Peyer's patch (tissue), 4 donors: ENCODE measurements around the gene CHTOP. TPM values are rescaled to one million over a fixed set of nuclear protein-coding genes. Genes with fewer than 3 reads are reported as not detected.

ENCODE experiments used
- DNase-seq, 3 donors: peaks; one replicate each; pipeline ENCODE4 v3.0.0-alpha.2; 2017 to 2019
- H3K27ac ChIP-seq, 4 donors: fragments of 200-600 bp; sonication (generic); one replicate each; pipeline ENCODE4 v1.5.1; 2016 to 2019
- H3K27me3 ChIP-seq, 2 donors: fragments of 200-600 bp; sonication (generic); one replicate each; pipeline ENCODE4 v1.5.1; 2019
- H3K36me3 ChIP-seq, 3 donors: fragments of 200-600 bp; sonication (generic); one replicate each; pipeline ENCODE4 v1.5.1; 2016 to 2019
- H3K4me1 ChIP-seq, 4 donors: fragments of 200-600 bp; sonication (generic); one replicate each; pipeline ENCODE4 v1.5.1; 2016 to 2019
- H3K4me3 ChIP-seq, 4 donors: fragments of 200-600 bp; sonication (generic); 1 replicate in 3 of 4; 2 replicates in 1 of 4; pipeline ENCODE4 v1.5.1; 2016 to 2019; ENCODE audit warnings: mild to moderate bottlenecking in 1 of 4
- H3K9me3 ChIP-seq, 4 donors: fragments of 200-600 bp; sonication (generic); one replicate each; pipeline ENCODE4 v1.5.1; 2016 to 2019; ENCODE audit warnings: mild to moderate bottlenecking in 1 of 4
- POLR2A ChIP-seq, 2 donors: fragments of 450-650 bp; IDR thresholded peaks; one replicate each; pipeline ENCODE4 v1.5.1; 2017; ENCODE audit warnings: antibody characterized with exemption in 2 of 2, mild to moderate bottlenecking in 2 of 2, moderate library complexity in 2 of 2
- small RNA-seq, 2 donors: library from RNA; depleted of rRNA; stranded (forward); fragments of <200 nt; gene quantifications; one replicate each; pipeline ENCODE3, GENCODE V24; 2016
- total RNA-seq, 4 donors: library from RNA; depleted of rRNA; stranded (reverse); fragments of >200 nt; gene quantifications; one replicate each; pipeline ENCODE4 v1.1.0, GENCODE V29; 2016
- TF ChIP-seq, protein P1 (sequence below), 6 experiments: fragments of 450-650 bp in 4 of 6; fragments of 200-600 bp in 2 of 6; sonication (generic) in 1 of 6; IDR thresholded peaks; one replicate each; pipeline ENCODE4 v1.5.1; 2017 to 2019; ENCODE audit warnings: antibody characterized with exemption in 6 of 6, mild to moderate bottlenecking in 3 of 6, moderate library complexity in 1 of 6

Gene CHTOP
- total RNA-seq, 4 donors from 2014 or later = 53.8 to 80.8 (median 68.7) TPM

DNA sequence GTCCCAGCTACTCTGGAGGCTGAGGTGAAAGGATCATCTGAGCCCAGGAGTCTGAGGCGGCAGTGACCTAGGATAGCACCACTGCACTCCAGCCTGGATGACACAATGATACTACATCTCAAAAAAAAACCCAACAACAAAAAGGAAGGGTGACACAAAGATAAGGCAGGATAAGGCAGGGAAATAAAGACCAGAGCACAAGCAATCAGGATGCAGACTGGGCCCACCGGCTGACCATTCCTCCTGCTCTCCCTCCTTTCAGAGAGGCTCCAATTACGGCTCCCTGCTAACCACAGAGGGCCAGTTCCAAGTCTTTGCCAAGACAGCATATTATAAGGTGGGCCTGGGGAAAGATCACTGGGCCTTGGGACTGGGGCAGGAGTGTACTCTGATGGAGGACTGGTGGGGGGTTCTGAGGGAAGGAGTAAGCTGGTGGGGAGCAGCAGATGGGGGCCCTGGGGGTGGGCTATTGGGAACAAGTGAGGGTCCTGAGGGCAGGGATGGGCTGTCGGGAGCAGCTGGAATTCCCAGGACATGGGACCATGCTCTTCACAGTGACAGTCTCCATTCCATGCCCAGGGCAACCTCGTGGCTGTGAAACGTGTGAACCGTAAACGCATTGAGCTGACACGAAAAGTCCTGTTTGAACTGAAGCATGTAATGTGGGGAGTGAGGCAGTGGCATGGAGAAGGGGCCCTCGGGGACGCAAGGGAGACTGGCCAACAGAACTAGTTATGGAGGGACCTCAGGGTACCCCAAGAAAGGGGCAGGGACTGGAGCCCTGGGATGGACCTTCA lies 51.9 kb downstream of the CHTOP start:
- Histone ChIP-seq H3K4me1 (no peaks in the 10 kb centered on the region), H3K4me3 (no peak overlapping the region), H3K27me3 (no peaks in the 10 kb centered on the region), H3K27ac (no peak overlapping the region), H3K36me3 (no peaks in the 10 kb centered on the region), H3K9me3 (no peaks in the 10 kb centered on the region)
- TF ChIP-seq POLR2A (IDR thresholded peaks at IDR 0.05) = no peak
- TF ChIP-seq, protein P1, sequence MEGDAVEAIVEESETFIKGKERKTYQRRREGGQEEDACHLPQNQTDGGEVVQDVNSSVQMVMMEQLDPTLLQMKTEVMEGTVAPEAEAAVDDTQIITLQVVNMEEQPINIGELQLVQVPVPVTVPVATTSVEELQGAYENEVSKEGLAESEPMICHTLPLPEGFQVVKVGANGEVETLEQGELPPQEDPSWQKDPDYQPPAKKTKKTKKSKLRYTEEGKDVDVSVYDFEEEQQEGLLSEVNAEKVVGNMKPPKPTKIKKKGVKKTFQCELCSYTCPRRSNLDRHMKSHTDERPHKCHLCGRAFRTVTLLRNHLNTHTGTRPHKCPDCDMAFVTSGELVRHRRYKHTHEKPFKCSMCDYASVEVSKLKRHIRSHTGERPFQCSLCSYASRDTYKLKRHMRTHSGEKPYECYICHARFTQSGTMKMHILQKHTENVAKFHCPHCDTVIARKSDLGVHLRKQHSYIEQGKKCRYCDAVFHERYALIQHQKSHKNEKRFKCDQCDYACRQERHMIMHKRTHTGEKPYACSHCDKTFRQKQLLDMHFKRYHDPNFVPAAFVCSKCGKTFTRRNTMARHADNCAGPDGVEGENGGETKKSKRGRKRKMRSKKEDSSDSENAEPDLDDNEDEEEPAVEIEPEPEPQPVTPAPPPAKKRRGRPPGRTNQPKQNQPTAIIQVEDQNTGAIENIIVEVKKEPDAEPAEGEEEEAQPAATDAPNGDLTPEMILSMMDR (IDR thresholded peaks at IDR 0.05) = no peak
- DNase-seq = no peak

DNA sequence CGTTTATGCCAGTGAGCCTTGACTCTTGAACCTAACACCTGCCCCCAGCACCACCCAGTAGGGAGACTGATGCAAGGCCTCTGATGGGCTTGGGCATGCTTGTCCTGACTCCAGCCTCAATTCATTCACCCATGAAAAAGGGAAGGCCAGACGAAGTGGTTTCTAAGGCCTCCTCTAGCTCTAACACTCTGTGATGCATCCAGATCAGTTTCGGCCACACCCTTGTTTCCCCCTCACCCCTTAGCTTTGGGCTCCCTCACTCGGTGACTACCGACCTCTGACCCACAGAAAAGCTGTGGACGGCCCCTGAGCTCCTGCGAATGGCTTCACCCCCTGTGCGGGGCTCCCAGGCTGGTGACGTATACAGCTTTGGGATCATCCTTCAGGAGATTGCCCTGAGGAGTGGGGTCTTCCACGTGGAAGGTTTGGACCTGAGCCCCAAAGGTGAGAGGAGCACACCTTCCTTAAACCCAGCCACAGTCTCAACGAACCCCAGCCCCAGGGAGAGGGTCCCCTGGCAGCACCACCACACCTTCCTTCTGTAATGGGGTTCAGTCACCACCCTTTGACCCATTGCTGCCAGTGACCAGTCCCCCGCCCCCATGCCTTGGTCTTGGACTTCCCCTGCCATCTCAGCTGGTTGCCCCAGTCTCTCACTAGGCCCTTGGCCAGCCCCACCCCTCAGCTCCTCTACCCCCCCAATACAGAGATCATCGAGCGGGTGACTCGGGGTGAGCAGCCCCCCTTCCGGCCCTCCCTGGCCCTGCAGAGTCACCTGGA lies 53.7 kb downstream of the CHTOP start:
- H3K36me3 ChIP-seq = no peaks in the 10 kb centered on the region
- TF ChIP-seq, protein P1 (IDR thresholded peaks at IDR 0.05) = no peak
- no peak for TF ChIP-seq POLR2A (IDR thresholded peaks at IDR 0.05)

DNA sequence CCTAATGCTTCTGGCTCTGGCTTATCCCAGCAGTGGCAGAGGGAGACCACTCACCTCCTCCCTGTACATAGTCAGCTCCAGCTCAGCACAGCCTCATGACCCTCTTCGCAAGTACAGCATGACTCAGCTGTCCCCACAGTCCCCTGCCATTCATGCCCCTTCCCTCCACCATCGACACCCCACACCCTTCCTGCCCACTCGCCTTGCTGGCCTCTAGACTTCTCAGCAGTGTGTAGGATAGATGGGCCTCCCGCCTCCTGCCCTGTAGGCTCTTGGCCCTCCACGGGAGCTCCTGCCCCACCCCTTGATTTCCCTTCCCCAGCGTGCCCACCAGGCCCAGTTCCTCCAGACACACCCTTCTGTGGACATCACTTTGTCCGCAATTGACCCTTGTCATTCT lies 54.4 kb downstream of the CHTOP start:
- H3K4me3 ChIP-seq = no peak overlapping the region
- no peaks in the 10 kb centered on the region for H3K36me3 ChIP-seq
- no peaks in the 10 kb centered on the region for H3K9me3 ChIP-seq
- no peaks in the 10 kb centered on the region for H3K27me3 ChIP-seq
- TF ChIP-seq, protein P1 (IDR thresholded peaks at IDR 0.05) = no peak
- no peak for TF ChIP-seq POLR2A (IDR thresholded peaks at IDR 0.05)
- no peaks in the 10 kb centered on the region for H3K4me1 ChIP-seq
- no peak overlapping the region for H3K27ac ChIP-seq
- DNase-seq = no peak

More for the DNA sequence above, 53.7 kb downstream of the CHTOP start:
- Histone ChIP-seq H3K9me3 (no peaks in the 10 kb centered on the region), H3K4me3 (no peak overlapping the region), H3K4me1 (no peaks in the 10 kb centered on the region), H3K27ac (no peak overlapping the region), H3K27me3 (no peaks in the 10 kb centered on the region)
- no peak for DNase-seq

DNA sequence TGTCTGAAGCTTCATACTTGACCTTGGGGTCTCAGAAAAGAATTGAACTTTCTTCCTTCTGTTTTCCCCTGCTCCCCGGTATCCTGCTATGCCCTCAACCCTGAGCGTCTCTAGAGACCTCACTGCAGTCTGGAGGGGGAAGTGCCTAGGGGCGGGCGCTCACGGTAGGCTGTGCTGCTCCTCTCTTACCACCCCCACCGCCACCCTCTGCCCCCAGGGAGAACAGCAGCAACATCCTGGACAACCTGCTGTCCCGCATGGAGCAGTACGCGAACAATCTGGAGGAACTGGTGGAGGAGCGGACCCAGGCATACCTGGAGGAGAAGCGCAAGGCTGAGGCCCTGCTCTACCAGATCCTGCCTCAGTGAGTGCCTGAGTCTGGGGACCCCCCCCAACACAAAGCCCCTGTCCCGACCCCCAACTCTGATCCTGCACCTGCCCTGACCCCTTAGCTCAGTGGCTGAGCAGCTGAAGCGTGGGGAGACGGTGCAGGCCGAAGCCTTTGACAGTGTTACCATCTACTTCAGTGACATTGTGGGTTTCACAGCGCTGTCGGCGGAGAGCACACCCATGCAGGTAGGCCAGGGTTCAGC lies 55.0 kb downstream of the CHTOP start:
- Histone ChIP-seq H3K27me3 (no peaks in the 10 kb centered on the region), H3K4me1 (no peaks in the 10 kb centered on the region), H3K27ac (no peak overlapping the region), H3K36me3 (no peaks in the 10 kb centered on the region), H3K4me3 (no peak overlapping the region), H3K9me3 (no peaks in the 10 kb centered on the region)
- no peak for DNase-seq
- TF ChIP-seq, protein P1 (IDR thresholded peaks at IDR 0.05) = no peak
- no peak for TF ChIP-seq POLR2A (IDR thresholded peaks at IDR 0.05)

- TF ChIP-seq, protein P1 (IDR thresholded peaks at IDR 0.05) = no peak
- TF ChIP-seq POLR2A (IDR thresholded peaks at IDR 0.05) = no peak
- no peaks in the 10 kb centered on the region for H3K9me3 ChIP-seq
- no peak overlapping the region for H3K4me3 ChIP-seq
- no peaks in the 10 kb centered on the region for H3K4me1 ChIP-seq
- H3K36me3 ChIP-seq = no peaks in the 10 kb centered on the region
- H3K27me3 ChIP-seq = no peaks in the 10 kb centered on the region
- H3K27ac ChIP-seq = no peak overlapping the region
- DNase-seq = no peak
Measured at GRCh38 chr1:153693466-153693865, 59.6 kb downstream of the CHTOP start.

Small RNA genes lying within 50 kb of the gene (small RNA-seq; reads per million reads assigned to genes)
- gene MIR8083 = 0 reads per million in 2 donors

Other genes starting within 250 kb of the CHTOP start
- gene S100A8, start 243.0 kb upstream of the CHTOP start, total RNA-seq = 1 to 10 TPM in 2 of 4 donors, not detected in 2; 7.6 to 9.8 TPM
- gene S100A7A, start 217.5 kb upstream of the CHTOP start, total RNA-seq = not detected
- gene S100A7, start 173.4 kb upstream of the CHTOP start, total RNA-seq = not detected
- gene S100A6, start 98.1 kb upstream of the CHTOP start, total RNA-seq = 100 to 1,000 TPM; 321 to 366 (median 334) TPM
- not detected for gene S100A5, start 93.1 kb upstream of the CHTOP start, total RNA-seq
- 100 to 1,000 TPM in 1 of 4 donors, 10 to 100 TPM in 3; 38.2 to 435 (median 53.6) TPM for gene S100A4, start 88.3 kb upstream of the CHTOP start, total RNA-seq
- not detected for gene S100A3, start 84.8 kb upstream of the CHTOP start, total RNA-seq
- gene S100A2, start 68.2 kb upstream of the CHTOP start, total RNA-seq = not detected
- 100 to 1,000 TPM; 107 to 277 (median 193) TPM for gene S100A16, start 20.9 kb upstream of the CHTOP start, total RNA-seq
- 100 to 1,000 TPM; 106 to 391 (median 293) TPM for gene S100A14, start 17.7 kb upstream of the CHTOP start, total RNA-seq
- 100 to 1,000 TPM in 1 of 4 donors, 10 to 100 TPM in 3; 49.5 to 185 (median 52.9) TPM for gene S100A13, start 6.6 kb upstream of the CHTOP start, total RNA-seq
- gene S100A1, start 5.6 kb upstream of the CHTOP start, total RNA-seq = not detected
- 10 to 100 TPM; 15.4 to 29.7 (median 28.1) TPM for gene SNAPIN, start 24.6 kb downstream of the CHTOP start, total RNA-seq
- gene ILF2, start 36.9 kb downstream of the CHTOP start, total RNA-seq = 10 to 100 TPM; 31.4 to 67.7 (median 47.2) TPM
- gene NPR1, start 44.6 kb downstream of the CHTOP start, total RNA-seq = 10 to 100 TPM in 2 of 4 donors, 1 to 10 TPM in 2; 5.0 to 17.3 (median 10.9) TPM
- gene INTS3, start 94.0 kb downstream of the CHTOP start, total RNA-seq = 10 to 100 TPM; 24.3 to 75.1 (median 42.4) TPM
- gene SLC27A3, start 141.3 kb downstream of the CHTOP start, total RNA-seq = 100 to 1,000 TPM in 1 of 4 donors, 10 to 100 TPM in 3; 12.3 to 124 (median 22.0) TPM